HG03045 (cell line): ENCODE data around the gene SUSD2.
"Not testable (repeated sequence)": the region's sequence is repeated elsewhere in the genome, so short reads cannot be mapped to it uniquely, and the experiment has no call there.

ENCODE experiments used
- ATAC-seq: cut with Tn5 transposase; IDR thresholded peaks from one replicate; pipeline ENCODE4 v1.9.1; 2021; ENCODE audit warnings: mild to moderate bottlenecking, moderate library complexity; ENCODE audit not compliant: unreplicated experiment

SUSD2 gene

DNA sequence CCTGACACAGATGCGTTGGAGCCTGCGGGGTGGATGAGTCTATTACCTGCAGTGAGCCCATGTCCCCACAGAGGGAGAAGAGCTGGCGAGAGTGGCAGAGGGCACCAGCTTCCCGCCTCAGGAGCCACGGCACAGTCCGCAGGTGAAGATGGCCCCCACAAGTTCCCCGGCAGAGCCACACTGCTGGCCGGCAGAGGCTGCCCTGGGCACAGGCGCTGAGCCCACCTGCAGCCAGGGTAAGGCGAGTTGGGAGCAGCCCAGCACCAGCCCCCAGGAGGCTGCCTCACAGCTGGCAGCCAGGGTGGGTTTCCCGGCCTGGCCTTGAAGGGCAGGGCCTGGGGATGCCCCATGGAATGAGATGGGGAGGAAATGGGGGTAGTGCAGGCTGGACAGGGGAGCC is 5.2 kb upstream of the SUSD2 start:
- no peak for ATAC-seq

DNA sequence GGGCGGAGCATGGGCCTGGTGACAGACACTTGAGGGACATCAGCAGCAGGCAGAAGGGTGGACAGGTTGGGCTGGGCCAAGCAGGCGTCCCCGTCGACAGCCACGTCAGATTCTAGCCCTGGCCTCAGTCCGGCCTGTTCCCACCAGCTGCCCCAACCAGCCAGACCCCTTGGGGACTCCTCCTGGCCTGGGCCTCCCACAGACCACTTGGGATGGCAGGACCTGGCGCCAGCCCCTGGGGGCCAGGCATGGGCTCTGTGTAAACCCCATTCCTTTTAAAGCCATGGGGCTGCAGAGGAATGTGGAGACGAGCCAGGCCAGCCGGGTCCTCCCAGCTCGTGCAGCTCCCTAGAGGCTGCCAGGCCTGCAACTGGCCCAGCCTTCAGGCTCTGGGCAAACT is 4.7 kb upstream of the SUSD2 start:
- ATAC-seq = no peak

DNA sequence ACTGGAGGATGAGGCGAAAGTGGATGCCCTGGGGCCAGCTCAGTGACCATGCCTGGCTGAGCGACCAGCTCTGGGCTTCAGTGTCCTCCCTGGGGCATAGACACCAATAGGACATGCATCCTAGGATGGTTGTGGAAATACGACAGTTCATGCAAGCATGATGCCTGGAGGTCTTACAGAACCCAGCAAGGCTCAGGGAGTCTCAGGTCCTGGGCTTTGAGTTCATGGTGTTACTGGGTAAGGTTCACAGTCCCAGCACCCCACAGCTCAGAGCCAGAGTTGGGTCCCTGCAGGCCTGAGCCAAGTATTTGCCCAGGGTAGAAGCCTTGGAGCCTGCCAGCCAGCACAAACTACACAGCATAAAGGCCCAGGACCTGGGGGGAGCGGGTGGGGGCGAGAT is 4.2 kb upstream of the SUSD2 start:
- ATAC-seq = no peak

DNA sequence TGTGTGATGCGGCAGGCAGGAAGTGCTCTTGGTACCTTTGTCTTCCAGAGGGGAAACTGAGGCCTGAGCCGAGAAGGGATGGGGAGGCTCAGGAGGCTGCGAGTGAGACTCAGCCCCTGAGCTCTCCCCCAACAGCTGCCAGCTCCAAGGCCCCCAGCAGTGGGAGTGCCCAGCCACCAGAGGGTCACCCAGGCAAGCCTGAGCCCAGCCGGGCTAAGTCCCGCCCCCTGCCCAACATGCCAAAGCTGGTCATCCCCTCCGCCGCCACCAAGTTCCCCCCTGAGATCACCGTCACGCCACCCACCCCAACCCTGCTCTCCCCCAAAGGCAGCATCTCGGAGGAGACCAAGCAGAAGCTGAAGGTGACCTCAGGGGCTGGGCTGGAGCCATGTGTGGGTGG is 3.8 kb upstream of the SUSD2 start:
- no peak for ATAC-seq

DNA sequence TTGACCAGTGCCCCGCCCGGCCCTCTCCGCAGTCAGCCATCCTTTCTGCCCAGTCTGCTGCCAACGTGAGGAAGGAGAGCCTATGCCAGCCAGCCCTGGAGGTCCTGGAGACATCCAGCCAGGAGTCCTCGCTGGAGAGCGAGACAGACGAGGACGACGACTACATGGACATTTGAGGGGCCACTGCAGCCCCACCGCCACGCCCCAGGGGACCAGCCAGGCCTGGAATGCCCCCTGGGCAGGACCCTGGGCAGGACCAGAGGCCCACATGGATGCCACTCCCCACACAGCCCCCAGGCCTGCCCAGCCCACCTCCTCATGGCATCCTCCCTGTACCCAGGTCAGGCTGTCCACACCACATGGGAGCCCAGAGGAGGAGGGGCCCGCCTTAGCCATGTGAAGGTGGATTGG is 3.3 kb upstream of the SUSD2 start:
- ATAC-seq = no peak

DNA sequence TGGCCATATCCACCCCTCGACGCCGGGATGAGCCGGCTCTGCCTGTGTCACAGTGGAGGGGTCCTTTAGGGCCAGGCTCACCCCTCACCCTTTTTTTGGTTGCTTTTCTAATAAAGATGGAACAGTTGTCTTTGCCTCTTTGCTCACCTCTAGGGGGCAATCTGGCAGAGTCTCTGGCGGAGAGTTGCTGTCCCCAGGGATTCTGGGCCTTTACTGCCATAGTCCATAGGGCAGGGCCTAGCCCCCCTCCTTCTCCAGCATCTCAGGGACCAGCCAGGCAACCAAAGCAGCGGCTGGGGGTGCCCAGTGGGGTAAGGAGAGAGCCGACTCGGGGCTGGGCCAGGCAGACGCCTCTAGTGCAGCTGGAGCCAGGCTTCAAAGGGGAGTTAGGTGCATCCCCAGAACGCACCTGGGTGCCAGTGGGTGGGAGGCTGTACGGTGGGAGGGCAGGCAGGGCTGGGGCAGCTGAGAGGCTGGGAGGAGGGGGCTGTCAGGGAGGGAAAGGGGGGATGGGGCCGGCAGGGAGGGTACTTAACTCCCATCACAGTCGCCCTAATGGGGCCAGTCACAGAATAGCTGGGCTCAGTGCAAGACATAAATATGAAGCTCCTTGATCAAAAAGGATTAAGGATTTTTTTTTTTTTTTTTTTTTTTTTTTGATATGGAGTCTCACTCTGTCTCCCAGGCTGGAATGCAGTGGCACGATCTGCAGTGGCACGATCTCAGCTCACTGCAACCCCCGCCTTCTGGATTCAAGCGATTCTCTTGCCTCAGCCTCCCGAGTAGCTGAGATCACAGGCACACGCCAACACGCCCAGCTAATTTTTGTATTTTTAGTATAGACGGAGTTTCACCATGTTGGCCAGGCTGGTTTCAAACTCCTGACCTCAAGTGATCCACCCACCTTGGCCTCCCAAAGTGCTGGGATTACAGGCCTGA is 2.5 kb upstream of the SUSD2 start:
- no peak for ATAC-seq

DNA sequence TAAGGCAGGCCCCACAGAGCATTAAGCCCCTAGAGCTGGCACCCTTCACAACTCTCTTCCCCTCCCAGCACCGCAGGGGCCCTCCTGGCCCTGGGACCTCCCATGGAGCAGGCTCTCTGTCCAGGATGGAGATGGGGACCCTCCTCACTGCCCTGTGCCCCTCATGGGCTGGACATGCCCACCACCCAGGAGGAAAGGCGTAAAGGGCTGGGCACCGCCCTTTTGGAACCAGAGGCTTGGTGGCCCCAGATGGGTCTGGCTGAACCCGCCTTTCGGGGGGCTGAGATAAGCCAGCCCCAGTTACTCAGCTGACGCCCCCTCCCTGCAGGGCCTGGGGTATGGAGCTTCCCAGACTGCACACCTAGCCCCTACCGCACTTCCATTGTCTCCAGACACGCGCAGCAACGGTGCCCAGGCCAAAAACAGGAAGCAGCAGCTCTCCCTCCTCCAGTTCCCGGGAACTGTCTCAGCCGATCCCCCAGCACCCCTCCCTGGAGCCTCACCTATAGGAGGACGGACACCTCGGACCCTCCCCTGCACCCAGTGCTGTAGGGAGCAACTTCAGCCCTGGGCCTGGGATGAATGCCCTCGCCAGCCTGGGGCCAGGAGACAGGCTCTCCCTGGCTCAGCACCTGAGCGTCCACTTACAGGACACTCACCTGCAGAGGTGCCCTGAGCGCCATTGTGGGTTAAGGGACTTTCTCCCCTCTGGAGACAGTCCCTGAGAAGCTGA is 1.6 kb upstream of the SUSD2 start:
- no peak for ATAC-seq

DNA sequence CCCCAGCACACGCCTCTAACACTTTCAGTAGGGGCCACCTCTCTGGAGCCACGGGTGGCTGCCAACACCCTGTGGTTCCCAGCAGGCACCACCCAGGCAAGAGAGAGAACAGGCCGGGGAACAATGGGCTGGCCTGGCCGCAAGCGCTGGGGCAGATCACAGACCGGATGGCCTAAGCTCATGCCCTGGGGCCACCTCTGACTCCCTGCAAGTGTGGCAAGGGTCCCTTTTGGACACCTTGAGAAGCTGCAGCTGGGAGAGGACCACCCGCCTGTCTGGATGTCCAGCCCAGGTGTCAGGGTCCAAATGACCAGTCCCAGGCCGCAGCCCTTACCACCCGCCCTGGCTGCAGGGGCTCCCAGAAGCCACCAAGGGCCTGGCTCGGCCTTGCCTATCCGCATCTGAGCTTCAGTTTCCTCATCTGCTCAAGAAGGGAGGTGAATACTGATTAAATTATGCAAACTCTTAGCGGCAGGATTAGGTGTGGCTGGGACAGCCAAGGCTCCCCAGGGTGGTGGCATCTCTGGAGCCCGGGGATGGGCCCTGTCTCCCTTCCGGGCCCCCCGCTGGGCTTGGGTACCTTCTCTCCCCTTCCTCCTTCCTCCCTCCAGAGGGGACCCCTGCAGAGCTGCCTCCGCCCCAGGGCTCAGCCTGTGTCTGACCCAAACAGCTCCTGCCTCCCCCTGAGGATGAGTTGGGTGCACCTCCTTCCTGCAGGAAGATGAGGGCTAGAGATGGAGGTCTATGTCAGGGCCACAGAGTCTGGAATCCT is 785 bp upstream of the SUSD2 start:
- ATAC-seq = no peak

DNA sequence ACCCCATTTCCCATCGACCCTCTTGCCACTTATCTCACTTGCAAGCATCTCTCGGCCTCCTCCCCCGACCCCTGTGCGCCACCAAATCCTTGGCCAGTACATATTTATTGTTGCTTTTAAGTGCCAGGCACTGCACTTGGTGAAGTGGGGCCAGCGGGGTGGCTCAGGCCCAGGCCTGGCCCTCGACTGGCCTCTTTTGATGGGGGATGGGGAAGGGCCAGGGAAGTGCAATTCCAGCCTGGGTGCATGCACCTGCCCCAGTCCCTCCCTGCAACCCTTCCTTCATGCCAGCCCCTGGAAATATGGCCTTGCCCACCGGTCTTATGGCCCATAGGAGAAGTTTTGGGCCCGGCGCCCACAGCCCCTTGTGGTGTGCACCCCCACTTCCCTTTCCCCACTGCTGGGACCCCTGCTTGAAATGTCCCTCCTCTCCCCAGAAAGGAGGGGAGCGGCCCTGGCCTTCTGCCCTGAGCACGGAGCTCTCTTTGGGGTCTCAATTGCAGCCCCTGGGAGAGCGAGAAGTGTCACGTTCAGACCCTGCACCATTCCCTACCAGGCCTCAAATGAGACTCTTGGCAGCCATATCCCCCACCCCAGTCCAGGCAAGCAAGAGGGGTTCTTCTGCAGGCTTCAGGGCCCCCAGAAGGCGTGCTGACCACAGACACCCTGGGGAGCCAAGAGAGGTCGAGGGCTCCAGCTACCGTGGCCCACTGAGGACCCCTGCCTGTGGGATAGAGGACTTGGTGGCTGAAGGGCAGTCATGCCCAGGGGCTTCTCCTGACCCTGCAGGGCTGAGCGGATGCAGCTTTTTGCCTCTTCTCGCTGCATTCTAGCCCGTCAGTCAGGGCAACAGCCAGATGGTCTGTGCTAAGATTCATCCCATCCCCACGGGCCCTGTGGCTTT is 961 bp downstream of the SUSD2 start:
- ATAC-seq = no peak

DNA sequence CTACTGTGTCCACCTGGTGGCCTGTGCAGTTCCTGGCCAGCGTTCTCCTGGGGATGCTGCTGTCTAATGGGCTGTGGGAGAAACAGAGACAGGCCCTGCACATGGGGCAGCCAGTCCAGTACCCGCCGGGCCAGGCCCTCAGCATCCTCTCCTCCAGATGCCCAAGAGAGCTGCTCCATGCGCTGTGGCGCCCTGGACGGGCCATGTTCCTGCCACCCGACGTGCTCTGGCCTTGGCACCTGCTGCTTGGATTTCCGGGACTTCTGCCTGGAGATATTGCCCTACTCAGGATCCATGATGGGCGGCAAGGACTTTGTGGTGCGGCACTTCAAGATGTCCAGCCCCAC is 1.6 kb downstream of the SUSD2 start:
- ATAC-seq = not testable (repeated sequence)

DNA sequence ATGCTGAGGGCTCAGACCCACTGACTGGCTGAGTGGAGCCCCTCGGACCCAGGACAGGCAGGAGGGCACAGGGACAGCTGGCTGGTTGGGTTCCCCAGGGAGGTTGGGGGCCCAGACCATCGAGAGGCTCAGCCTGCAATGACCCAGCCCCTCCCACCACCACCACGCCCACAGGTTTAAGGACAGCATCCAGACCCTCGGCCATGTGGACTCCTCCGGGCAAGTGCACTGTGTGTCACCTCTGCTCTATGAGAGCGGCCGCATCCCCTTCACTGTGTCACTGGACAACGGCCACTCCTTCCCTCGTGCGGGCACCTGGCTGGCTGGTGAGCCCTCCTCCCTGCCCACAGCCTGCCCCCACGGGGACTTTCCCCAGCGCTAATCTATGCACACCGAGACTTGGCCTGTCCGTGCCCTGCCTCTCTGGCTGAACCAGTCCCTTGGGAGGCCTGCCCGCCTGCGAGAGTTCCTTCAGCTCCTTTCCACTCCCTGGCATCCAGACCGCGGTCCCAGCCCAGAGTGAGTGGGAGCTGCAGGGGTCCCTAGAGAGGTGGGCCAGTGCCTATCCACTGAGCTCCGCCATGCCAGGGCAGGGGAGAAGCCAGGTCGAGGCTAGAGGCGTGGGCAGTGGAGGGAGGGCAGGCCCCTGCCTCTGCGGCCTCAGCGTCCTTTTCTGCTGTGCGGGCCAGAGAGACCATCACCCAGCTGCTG is 2.2 kb downstream of the SUSD2 start:
- no peak for ATAC-seq

DNA sequence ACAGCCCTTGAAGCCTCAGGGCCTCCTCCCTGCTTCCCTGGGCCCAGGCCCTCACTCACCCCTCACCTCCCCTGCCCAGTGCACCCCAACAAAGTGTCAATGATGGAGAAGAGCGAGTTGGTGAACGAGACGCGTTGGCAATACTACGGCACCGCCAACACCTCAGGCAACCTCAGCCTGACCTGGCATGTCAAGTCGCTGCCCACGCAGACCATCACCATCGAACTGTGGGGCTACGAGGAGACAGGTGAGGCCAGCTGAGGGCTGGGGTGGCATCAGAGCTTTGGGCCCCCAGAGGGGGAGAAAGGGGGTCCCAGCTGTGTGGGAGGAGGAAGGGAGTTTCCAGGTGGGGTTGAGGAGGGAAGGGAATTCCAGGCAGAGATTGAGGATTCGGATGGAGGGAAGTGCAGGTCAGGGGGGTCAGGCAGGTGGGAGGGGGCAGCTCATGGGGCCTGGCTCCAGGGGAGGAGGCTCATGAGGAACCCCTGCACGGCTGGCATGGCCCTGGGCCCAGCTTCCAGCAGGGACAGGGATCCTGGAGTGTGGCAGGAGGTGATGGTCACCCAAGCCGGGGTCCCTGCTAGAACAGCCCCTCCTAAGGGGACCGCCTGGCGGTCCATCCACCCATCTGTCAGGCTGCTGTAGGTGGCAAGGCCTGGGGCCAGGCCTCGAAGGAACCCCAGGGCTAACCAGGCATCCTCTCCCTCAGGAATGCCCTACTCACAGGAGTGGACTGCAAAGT is 2.9 kb downstream of the SUSD2 start:
- ATAC-seq = no peak

DNA sequence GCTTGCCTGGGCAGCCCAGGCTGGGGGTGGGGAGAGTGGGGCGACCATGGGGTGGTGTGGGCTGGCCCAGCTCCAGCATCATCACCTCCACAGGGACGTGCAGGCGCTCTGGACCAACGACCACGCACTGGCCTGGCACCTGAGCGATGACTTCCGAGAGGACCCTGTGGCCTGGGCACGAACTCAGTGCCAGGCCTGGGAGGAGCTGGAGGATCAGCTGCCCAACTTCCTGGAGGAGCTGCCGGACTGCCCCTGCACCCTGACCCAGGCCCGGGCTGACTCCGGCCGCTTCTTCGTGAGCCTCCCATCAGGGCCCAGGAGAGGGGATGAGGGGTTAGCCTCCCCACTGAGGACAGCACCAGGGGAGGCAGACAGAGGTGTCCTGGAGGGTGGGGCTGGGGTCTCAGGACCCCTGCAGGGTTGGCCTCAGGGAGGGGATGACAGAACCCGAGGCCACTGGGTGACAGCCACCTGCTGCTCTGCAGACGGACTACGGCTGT is 3.8 kb downstream of the SUSD2 start:
- ATAC-seq = no peak

DNA sequence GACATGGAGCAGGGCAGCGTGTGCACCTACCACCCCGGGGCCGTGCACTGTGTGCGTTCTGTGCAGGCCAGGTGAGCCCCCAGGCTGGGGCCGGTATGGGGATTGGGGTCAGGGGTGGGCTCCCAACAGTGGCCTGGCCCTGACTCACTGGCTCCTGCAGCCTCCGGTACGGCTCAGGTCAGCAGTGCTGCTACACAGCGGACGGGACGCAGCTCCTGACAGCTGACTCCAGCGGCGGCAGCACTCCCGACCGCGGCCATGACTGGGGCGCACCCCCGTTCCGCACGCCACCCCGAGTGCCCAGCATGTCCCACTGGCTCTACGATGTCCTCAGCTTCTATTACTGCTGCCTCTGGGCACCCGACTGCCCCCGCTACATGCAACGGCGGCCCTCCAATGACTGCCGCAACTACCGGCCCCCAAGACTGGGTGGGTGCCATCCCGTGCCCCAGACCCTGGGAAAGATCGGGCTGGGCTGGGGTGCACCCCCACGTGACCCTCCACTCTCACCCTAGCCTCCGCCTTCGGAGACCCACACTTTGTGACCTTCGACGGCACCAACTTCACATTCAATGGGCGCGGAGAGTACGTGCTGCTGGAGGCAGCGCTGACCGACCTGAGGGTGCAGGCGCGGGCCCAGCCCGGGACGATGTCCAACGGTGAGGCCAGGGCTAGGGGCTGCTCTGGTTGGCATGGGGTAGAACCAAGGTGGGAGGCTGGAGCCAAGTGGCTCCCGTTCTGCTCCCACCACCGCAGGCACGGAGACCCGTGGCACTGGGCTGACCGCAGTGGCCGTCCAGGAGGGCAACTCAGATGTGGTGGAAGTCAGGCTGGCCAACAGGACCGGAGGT is 4.4 kb downstream of the SUSD2 start:
- ATAC-seq = no peak

DNA sequence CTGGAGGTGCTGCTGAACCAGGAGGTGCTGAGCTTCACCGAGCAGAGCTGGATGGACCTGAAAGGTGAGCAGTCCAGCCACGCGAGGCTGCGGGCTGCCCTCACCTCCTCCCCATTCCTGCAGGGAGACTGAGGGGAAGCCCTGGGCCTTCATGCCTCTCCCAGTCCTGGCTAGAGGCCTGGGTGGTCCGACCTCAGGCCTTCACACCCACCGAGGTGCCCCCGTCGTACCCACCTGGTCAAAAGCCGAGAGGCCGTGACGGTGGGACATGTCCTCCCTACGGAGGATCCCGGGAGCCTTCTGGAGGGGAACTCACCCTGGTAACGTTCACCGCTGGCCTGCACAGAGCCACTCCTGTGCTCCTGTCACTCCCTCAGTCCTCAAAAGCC is 5.1 kb downstream of the SUSD2 start:
- ATAC-seq = no peak

DNA sequence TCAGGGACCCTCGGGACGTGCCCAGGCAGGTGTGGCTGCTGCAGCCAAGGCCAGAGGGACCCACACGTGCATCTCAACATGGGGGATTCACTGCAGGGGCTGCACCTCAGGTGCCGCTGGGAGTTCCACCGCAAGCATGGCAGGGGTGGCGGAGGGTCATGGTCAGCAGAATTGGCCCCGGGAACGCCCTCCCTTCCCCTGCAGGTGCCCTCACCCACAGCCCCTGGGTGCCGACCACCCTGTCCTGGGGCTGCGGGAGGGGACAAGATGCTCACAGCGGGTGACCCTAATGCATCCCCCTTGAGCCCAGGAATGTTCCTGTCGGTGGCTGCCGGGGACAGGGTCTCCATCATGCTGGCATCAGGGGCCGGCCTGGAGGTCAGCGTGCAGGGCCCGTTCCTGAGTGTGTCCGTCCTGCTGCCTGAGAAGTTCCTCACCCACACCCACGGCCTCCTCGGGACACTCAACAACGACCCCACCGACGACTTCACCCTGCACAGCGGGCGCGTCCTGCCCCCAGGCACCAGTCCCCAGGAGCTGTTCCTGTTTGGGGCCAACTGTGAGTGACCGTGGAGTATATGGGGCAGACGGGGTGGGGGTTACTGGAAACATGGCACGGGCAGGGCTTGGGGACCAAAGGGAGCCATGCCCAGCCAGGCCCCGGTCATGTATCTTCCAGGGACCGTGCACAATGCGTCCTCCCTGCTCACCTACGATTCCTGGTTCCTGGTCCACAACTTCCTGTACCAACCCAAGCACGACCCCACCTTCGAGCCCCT is 5.8 kb downstream of the SUSD2 start:
- no peak for ATAC-seq
